ENCODE data around the gene REX1BD. TPM values are rescaled to one million over a fixed set of nuclear protein-coding genes. Genes with fewer than 3 reads are reported as not detected.
A peak's percentile ranks its signal among the peaks of the same experiment; 100 is the strongest.

Gene REX1BD
- total RNA-seq, 4 donors from 2014 or later, result 29.7 to 295 (median 74.2) TPM

DNA sequence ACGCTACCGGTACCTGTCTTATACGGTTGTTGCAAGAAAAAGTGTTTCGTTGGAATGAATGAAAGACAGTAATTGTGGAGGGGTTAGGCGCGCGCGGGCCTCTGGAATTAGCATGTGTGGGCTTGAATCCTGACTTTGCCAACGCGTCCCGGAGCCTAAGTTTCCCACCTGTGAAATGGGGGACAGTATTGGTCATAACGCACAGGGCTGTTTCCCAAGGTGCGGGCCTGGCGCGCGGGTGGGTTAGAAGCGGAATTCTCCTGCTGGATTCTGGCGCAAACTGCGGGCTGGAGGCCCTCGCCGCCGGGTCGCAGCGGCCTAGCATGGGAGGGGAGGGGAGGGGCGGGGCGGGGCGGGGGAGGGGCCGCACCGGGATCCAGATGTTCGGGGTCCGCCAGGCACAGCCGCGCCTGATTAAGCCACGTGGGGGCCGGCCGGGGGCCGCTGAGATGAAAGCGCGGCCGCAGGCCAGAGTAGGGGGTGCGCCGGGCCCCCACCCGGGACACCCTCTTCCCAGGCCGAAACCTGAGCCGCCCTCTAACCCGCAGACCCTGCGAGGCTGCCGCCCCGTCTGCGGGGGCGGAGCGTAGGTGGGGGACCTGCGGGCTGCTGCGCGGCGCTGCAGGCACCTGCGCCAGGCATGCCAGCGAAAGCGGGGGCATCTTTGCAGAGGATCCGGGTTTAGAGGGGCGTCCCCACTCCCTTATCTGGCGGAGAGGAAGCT is 22.9 kb downstream of the REX1BD start:
- intact Hi-C loops (cut with DNase I; ENCODE audit: low total_unique reads), result no loop called here
- TF ChIP-seq POLR2A (IDR thresholded peaks at IDR 0.05), result no peak
- no peak for TF ChIP-seq CTCF (IDR thresholded peaks at IDR 0.05)
- Histone ChIP-seq H3K4me3 (no peak overlapping the region), H3K9me3 (no peaks in the 10 kb centered on the region), H3K27me3 (peaks cover 29 to 52% of the 10 kb centered on the region in 2 donors), H3K36me3 (no peaks in the 10 kb centered on the region), H3K27ac (no peak overlapping the region), H3K4me1 (peaks cover 0 to 24% of the 10 kb centered on the region in 2 donors)
- DNase-seq, result no peak

- intact Hi-C loops (cut with DNase I; ENCODE audit: low total_unique reads), result no loop called here
- peaks cover 0 to 20% of the 10 kb centered on the region in 2 donors for H3K4me1 ChIP-seq
- peak overlapping the region in 1 of 2 donors; percentile 28 for H3K4me3 ChIP-seq
- no peaks in the 10 kb centered on the region for H3K36me3 ChIP-seq
- peaks cover 29 to 48% of the 10 kb centered on the region in 2 donors for H3K27me3 ChIP-seq
- DNase-seq, result no peak
- no peaks in the 10 kb centered on the region for H3K9me3 ChIP-seq
- H3K27ac ChIP-seq, result no peak overlapping the region
- TF ChIP-seq POLR2A (IDR thresholded peaks at IDR 0.05), result no peak
- no peak for TF ChIP-seq CTCF (IDR thresholded peaks at IDR 0.05)
These were observed 23.6 kb downstream of the REX1BD start for GRCh38 chr19:18612051-18612771.

DNA sequence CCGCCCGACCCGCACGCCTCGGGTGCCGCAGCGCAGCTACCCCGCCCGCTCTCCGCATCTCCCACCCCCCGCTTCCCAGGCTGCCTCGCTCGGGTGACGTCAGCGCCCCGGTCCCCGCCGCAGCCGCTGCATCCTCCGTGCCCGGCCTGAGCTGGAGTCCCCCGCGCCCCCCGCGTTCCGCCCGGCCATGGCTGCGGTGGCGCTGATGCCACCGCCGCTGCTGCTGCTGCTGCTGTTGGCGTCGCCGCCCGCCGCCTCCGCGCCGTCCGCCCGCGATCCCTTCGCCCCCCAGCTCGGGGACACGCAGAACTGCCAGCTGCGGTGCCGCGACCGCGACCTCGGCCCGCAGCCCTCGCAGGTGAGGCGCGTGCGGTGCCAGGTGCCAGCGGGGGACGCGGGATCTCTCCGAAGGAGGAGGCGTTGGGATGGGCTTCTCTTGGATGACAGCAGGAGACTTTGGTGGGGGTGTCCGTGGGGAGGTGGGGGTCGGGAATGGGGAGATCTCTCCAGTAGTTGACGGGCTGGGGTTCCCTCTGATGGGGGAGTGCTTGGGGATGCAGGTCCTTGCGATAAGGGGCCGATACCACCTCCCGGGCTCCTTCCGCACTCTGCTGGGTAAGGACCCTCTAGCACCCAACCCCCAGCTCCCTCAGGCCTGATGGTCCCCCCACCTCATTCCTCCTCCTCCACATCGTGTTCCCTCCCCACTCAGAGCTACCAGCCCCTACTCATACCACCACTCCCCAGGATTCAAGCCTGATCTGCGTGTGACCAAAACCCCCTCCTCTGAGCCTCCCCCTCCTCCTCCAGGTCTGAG is 24.4 kb downstream of the REX1BD start, which contains the start of gene TMEM59L:
Gene TMEM59L (plus strand): TSS at position 99 of the 817 bp plus-strand sequence. CDS start 89 bp downstream, at position 188.
- Histone ChIP-seq H3K27ac (no peak within 1 kb of the TSS), H3K36me3 (no peaks in the 10 kb centered on the region), H3K4me1 (peaks cover 0 to 12% of the 10 kb centered on the region in 2 donors), H3K4me3 (peak within 1 kb of the TSS in 1 of 2 donors; percentile 28), H3K9me3 (no peaks in the 10 kb centered on the region), H3K27me3 (peaks cover 24 to 40% of the 10 kb centered on the region in 2 donors)
- intact Hi-C loops (cut with DNase I; ENCODE audit: low total_unique reads), result no loop called here
- TF ChIP-seq CTCF (IDR thresholded peaks at IDR 0.05), result no peak
- no peak for DNase-seq

GRCh38 chr19:18613589-18614234 is 25.1 kb downstream of the REX1BD start:
- H3K27me3 ChIP-seq, result peaks cover 24 to 35% of the 10 kb centered on the region in 2 donors
- no peaks in the 10 kb centered on the region for H3K36me3 ChIP-seq
- no peak for TF ChIP-seq POLR2A (IDR thresholded peaks at IDR 0.05)
- no peak for TF ChIP-seq CTCF (IDR thresholded peaks at IDR 0.05)
- peaks cover 0 to 12% of the 10 kb centered on the region in 2 donors for H3K4me1 ChIP-seq
- H3K27ac ChIP-seq, result no peak overlapping the region
- no peak for DNase-seq
- no peak overlapping the region for H3K4me3 ChIP-seq
- intact Hi-C loops (cut with DNase I; ENCODE audit: low total_unique reads), result no loop called here
- H3K9me3 ChIP-seq, result no peaks in the 10 kb centered on the region

Data from uterus (tissue), 4 donors.